GM21737 (cell line): ENCODE data around the gene CALHM1.
"Not testable (repeated sequence)": the region's sequence is repeated elsewhere in the genome, so short reads cannot be mapped to it uniquely, and the experiment has no call there.

ENCODE experiments used
- ATAC-seq: cut with Tn5 transposase; IDR thresholded peaks from one replicate; pipeline ENCODE4 v1.9.1; 2021; ENCODE audit warnings: mild to moderate bottlenecking, moderate library complexity; ENCODE audit not compliant: unreplicated experiment

Gene CALHM1

GRCh38 chr10:103433858-103434257, 24.8 kb downstream of the CALHM1 start:
- ATAC-seq = no peak

DNA sequence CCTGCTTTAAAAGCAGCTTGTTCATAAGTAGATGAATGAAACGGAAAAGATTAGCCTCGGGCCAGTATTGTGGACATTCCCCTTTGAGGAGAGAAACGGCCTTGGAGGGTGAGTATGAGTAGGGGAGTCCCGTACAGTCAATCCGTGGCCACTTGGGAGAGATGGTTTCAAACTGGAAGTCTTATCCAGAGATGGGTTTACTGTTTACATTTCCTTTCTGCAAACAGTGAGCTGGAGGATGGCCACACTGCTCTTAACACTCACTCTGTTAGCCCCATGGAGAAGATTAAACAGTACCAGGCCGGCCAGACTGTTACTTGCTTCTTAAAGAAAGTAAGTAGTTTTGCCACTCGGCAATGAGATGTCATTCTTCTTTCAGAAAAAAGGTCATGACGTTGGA, 26.8 kb downstream of the CALHM1 start:
- no peak for ATAC-seq

DNA sequence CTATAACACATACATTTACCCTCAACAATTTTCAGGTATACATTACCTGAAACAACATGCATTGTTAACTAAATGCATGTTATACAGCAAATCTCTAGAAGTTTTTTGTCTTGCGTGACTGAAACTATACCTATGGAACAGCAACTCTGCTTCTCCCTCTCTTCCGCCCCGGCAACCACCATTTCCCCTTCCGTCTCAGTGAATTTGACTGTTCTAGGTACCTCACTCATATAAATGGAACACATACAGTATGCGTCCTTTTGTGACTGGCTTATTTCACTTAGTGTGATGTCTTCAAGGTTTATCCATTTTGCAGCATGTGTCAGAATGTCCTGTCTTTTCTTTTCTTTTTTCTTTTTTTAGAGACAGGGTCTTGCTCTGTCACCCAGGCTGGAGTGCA, 29.1 kb downstream of the CALHM1 start:
- ATAC-seq = no peak

DNA sequence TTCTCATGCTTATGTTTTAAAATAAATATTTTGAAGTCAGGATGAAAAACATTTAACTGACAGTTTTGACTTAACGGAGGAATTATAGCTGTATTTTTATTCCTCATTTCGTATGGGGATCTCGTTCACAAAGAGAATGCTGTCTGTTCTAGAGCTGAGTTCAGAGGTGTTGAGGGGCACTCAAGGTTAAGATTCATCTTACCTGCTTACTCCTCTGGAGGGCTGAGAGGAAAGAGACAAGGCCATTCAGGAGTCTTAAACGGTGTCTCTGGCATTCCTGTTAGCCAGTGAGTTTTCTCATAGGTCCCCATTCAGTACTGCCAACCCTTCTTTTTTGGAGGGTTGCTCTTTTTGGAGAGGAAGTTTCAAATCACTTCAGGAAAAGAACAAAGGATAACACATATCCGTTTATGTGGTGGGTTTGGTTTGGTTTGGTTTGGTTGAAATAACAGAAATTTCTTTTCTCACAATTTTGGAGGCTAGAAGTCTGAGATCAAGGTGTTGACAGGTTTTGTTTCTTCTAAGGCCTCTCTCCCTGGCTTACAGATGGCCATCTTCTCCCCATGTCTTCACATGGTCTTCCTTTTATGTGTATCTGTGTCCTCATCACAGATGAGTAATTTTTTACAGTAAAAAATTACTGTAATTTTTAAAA, 29.6 kb downstream of the CALHM1 start:
- no peak for ATAC-seq

GRCh38 chr10:103427866-103428265, 30.8 kb downstream of the CALHM1 start:
- no peak for ATAC-seq

- ATAC-seq = no peak
Measured at GRCh38 chr10:103423748-103424147, 35.0 kb downstream of the CALHM1 start.

- ATAC-seq = no peak
Measured at GRCh38 chr10:103419101-103419500, 39.6 kb downstream of the CALHM1 start.

GRCh38 chr10:103417601-103418000, 41.1 kb downstream of the CALHM1 start:
- no peak for ATAC-seq

DNA sequence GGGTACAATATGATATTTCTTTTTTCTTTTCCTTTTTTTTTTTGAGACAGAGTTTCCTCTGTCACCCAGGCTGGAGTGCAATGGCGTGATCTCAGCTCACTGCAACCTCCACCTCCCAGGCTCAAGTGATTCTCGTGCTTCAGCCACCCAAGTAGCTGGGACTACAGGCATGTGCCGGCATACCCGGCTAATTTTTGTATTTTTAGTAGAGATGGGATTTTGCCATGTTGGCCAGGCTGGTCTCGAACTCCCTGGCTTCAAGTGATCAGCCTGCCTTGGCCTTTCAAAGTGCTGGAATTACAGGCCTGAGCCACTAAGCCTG, 41.6 kb downstream of the CALHM1 start:
- not testable (repeated sequence) for ATAC-seq

DNA sequence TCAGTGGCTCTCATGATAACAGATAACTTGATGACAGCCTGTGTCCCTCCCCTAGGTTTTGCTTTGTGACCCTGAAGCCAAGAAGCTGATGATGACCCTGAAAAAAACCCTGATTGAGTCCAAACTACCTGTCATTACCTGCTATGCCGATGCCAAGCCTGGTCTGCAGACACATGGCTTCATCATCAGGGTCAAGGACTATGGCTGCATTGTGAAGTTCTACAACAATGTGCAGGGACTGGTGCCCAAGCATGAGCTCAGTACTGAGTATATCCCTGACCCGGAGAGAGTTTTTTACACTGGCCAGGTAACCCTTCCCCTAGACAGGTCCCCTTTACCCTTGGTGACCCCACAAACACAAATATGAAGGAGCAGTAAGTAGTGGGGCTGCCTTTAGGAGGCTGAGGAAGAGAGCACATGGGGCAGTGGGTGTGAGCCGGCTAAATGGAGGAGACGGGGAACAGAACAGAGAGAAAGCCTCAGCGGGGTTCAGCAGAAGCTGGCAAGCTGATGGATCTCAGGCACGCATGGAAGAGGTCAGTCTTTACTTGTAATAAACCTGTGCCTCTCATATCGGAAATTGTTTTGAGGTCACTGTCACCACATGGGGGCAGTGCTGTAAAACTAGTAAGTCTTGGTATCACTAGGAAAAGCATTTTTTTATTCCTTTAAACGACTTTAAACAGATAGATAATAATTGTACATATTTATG, 42.1 kb downstream of the CALHM1 start:
- ATAC-seq = no peak

DNA sequence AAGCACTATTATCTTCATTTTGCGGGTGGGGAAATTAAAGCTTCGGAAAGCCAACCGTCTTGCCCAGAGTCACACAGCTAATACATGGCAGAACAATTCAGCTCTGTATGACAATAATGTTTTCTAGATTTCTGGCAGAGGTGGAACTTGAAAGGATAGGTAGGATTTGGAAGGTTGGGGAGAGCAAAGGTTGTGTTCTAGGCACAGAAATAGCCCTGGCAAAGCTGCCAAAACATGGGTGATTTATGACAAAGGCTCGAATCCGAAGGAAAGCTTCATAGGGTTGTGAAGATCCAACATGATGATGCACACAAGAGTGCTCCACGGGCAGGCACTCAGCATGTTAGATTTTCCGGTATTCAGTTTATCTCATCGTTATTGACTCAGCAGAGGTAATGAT, 43.1 kb downstream of the CALHM1 start:
- ATAC-seq = no peak

DNA sequence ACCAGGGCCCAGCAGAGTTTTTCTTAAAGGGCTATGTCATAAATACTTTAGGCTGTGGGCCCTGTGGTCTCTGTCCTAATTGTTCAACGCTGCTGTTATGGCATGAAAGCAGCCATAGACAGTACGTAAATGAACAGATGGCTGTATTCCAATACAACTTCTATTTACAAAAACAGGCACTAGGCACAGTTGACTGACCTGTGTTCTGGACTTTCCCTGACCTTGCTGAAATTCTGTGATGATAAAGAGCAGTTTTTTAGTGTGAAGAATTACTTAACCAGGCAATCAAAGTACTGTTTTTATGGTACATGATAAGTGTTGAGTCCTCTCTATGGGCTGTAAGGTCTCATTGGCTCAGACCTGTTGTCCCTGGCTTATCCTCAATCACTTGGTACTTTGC, 45.1 kb downstream of the CALHM1 start:
- no peak for ATAC-seq
